NCI-H1417 treated with DMSO at 0.1 percent for 48 hours (cell line): ENCODE measurements around the gene RABL2A.
"Not testable (repeated sequence)": the region's sequence is repeated elsewhere in the genome, so short reads cannot be mapped to it uniquely, and the experiment has no call there.

Experiments used
- DNase-seq: peaks from one replicate; lab custom pipeline; 2025; lab: John Stamatoyannopoulos, UW

Gene RABL2A

GRCh38 chr2:113626616-113627330, at the start of gene RABL2A:
Gene RABL2A, plus strand, starts transcription at chr2:113627266. Its CDS starts 1,341 bp downstream, at chr2:113628607.
- DNase-seq = not testable (repeated sequence)

GRCh38 chr2:113578508-113578907, 48.6 kb upstream of the RABL2A start:
- not testable (repeated sequence) for DNase-seq

GRCh38 chr2:113582473-113582872, 44.6 kb upstream of the RABL2A start:
- DNase-seq = not testable (repeated sequence)

GRCh38 chr2:113583521-113584225, 43.4 kb upstream of the RABL2A start:
- DNase-seq = not testable (repeated sequence)

GRCh38 chr2:113584311-113585092, 42.6 kb upstream of the RABL2A start:
- DNase-seq = not testable (repeated sequence)

- DNase-seq = not testable (repeated sequence)
Measured at GRCh38 chr2:113587201-113587600, 39.9 kb upstream of the RABL2A start.

- DNase-seq = not testable (repeated sequence)
Measured at GRCh38 chr2:113589591-113589990, 37.5 kb upstream of the RABL2A start.

- DNase-seq = not testable (repeated sequence)
Measured at GRCh38 chr2:113591926-113592325, 35.1 kb upstream of the RABL2A start.

GRCh38 chr2:113593280-113593679, 33.8 kb upstream of the RABL2A start:
- DNase-seq = not testable (repeated sequence)

GRCh38 chr2:113595725-113596124, 31.3 kb upstream of the RABL2A start:
- not testable (repeated sequence) for DNase-seq

GRCh38 chr2:113597164-113597563, 29.9 kb upstream of the RABL2A start:
- DNase-seq = not testable (repeated sequence)

GRCh38 chr2:113597572-113597971, 29.5 kb upstream of the RABL2A start:
- not testable (repeated sequence) for DNase-seq

- DNase-seq = not testable (repeated sequence)
Measured at GRCh38 chr2:113598180-113598579, 28.9 kb upstream of the RABL2A start.

GRCh38 chr2:113598738-113599137, 28.3 kb upstream of the RABL2A start:
- not testable (repeated sequence) for DNase-seq

- DNase-seq = not testable (repeated sequence)
Measured at GRCh38 chr2:113599208-113599607, 27.9 kb upstream of the RABL2A start.

GRCh38 chr2:113602040-113602769, 24.9 kb upstream of the RABL2A start:
- not testable (repeated sequence) for DNase-seq

GRCh38 chr2:113602869-113603466, 24.1 kb upstream of the RABL2A start:
- no peak for DNase-seq

- not testable (repeated sequence) for DNase-seq
Measured at GRCh38 chr2:113603467-113604084, 23.5 kb upstream of the RABL2A start.

- not testable (repeated sequence) for DNase-seq
Measured at GRCh38 chr2:113604085-113604477, 23.0 kb upstream of the RABL2A start.

- DNase-seq = not testable (repeated sequence)
Measured at GRCh38 chr2:113604661-113605060, 22.4 kb upstream of the RABL2A start.

- DNase-seq = not testable (repeated sequence)
Measured at GRCh38 chr2:113606036-113606435, 21.0 kb upstream of the RABL2A start.
